Hypothalamus (tissue), 51 donors: Measurements from ENCODE around the gene COL6A6.

Experiments
- DNase-seq, 51 donors: peaks; one replicate each; lab custom pipeline; 2025; lab: John Stamatoyannopoulos, UW

COL6A6 gene

GRCh38 chr3:130516645-130517512, at the start of gene COL6A6:
TSS of gene COL6A6 (plus strand) at chr3:130517177. CDS start at chr3:130560365, 43,188 bp downstream.
- no peak for DNase-seq

- no peak for DNase-seq
These were observed 48.7 kb upstream of the COL6A6 start for GRCh38 chr3:130468311-130468710.

DNA sequence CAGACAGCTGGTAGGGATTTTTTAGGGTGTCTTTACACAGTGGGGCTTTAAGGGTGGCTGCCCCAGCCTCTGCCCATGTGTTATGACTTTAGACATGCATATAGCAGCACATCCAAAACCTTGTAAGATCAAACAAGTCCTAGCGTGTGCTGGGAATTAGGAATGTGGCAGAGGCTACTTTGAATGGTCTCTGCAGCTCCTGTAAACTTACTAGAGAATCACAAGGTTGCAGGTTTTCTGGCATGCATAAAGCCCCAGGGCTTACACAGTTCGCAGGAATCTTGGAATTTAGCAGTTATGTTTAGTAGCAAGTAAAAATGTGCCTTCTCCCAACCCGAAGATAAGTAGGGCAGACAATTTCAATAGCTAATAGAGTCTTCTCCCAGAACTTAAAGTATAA, 46.9 kb upstream of the COL6A6 start:
- DNase-seq: no peak

DNA sequence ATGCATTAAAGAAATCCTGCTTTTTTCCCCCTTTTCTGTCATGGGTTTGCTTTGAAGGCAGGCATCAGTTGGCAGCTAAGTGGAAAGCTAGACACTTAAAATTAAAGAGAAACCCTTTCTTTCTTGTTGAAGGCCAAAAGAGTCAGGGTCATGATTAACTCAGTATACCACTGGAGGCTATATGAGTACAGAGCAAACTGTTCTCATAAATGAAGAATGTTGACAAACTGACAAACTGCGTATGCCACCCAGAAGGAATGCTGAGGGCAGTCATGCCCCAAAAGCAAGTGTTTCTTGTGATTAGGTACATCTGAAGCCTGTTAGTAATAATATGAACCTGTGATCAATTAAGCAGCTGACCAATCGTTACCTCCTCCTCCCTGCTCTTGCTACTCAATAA, 43.6 kb upstream of the COL6A6 start:
- no peak for DNase-seq

- no peak for DNase-seq
These were observed 36.2 kb upstream of the COL6A6 start for GRCh38 chr3:130480736-130481135.

- DNase-seq: no peak
These were observed 28.7 kb upstream of the COL6A6 start for GRCh38 chr3:130488288-130488687.

- DNase-seq: no peak
These were observed 28.1 kb upstream of the COL6A6 start for GRCh38 chr3:130488769-130489450.

- DNase-seq: no peak
These were observed 26.7 kb upstream of the COL6A6 start for GRCh38 chr3:130490241-130490640.

GRCh38 chr3:130491431-130491830, 25.5 kb upstream of the COL6A6 start:
- no peak for DNase-seq

DNA sequence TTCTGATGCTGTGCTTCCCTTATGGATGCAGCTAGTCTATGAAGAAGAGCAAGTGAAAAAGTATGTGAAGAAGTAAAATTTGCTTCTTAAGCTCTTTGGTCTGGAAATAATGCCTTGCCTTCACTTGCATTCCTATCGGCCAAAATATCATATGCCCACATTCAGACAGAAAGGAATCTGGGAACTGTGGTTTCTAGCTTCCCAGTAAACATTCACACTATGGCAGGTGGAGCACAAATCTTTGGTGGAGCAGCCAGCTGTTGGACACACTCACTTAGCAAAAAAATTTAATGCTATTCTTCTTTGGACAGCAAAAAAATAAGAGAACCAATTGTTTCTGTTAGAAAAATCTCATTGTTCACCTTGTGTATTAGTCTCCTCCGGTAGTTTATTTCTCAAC, 12.3 kb upstream of the COL6A6 start:
- no peak for DNase-seq

DNA sequence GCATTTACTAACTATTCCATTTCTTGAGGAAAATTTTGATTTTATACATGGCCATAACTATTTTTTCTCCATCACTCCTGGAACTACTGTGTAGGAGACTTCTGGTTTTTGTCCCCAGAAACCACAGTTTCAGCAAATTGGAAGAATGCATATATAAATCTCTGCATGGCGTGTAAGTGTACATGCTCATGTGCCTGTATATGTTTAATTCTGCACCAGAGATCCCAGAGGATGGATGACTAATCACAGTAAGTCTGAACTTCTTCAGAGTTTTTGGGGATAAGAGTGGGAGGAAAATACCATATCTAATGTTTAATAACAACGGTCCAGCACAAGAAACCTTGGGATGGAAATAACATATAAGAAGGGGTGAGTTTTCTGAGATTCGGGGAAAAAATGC, 10.9 kb upstream of the COL6A6 start:
- DNase-seq: no peak

GRCh38 chr3:130507746-130508145, 9.2 kb upstream of the COL6A6 start:
- no peak for DNase-seq

GRCh38 chr3:130509008-130509407, 8.0 kb upstream of the COL6A6 start:
- no peak for DNase-seq

DNA sequence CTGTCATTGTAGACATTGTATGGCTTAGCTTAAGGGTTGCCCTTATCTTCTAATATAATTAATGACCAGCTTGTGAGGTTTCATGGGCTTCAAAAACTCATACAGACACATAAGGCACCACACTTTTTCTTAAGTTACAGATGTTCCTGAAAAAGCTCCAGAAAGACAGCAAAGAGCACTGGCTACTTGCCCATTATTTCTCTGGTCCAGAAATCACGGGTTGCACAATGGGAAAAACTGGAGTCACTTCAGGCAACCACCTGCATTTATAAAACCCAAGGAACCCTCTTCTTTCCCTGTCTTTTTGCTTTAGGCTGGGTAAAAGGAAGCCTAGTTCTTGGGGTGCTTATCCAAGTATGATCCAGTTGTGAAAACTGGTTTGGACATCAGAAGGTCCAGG, 2.3 kb upstream of the COL6A6 start:
- no peak for DNase-seq

GRCh38 chr3:130515755-130516154, 1.2 kb upstream of the COL6A6 start:
- DNase-seq: no peak

- no peak for DNase-seq
These were observed 625 bp downstream of the COL6A6 start for GRCh38 chr3:130517602-130518001.

DNA sequence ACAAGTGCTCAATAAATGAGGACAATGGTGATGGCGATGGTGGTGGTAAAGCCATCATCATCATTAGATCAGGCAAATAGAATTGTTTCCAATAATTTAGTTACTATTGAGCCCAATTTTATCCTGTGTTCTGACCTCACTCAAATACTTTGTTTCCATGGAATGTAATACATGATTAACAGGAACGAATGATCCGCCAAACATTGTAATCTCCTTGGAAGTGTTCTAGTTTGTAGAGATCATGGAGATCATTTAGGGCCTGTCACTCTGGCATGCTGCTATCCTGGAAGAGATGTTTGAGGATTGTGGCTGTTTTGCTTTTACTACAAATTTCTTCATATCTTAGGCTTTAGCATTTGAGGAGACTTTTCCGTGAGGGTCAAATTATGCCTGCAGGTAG, 2.8 kb downstream of the COL6A6 start:
- no peak for DNase-seq

DNA sequence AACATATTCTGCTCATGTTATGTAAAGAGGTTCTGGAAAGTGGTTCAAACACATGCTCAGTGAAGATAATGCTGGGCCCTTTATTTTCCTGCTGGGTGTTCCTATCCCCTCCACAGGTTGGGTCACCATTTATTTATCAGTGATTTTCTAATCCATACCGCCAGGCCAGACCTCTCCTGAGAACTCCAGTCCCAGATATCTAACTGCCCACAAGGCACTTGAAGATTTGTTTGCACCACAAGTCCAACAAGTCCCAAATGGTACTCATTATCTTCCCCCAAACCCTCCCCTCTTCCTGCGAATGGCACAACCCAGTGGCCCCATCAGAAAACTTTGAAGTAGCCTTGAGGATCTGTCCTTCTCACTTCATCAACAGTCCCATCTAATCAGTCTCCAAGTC, 5.4 kb downstream of the COL6A6 start:
- DNase-seq: no peak

GRCh38 chr3:130527426-130527825, 10.4 kb downstream of the COL6A6 start:
- DNase-seq: no peak

DNA sequence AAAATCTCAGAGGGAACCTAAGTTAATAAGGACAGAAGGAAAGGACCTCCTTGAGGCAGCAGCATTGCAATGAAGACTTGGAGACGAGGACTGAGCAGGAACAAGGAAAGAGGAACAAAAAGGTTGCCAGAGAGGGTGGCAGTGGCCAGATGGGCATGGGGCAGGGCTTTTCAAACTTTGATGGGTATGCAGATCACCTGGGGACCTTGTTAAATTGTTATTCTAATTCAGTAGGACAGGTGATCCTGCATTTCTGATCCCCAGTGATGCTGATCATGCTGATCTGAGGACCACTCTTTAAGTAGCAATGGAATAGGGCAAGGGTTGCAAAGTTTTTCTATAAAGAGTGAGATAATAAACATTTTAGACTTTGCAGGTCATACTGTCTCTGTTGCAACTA, 11.1 kb downstream of the COL6A6 start:
- DNase-seq: no peak

GRCh38 chr3:130529486-130530215, 12.7 kb downstream of the COL6A6 start:
- DNase-seq: no peak

GRCh38 chr3:130533247-130533646, 16.3 kb downstream of the COL6A6 start:
- no peak for DNase-seq
